ENCODE measurements around the gene TGM5. TPM values are rescaled to one million over a fixed set of nuclear protein-coding genes. Genes with fewer than 3 reads are reported as not detected.
A peak's percentile ranks its signal among the peaks of the same experiment; 100 is the strongest.

TGM5 gene
- total RNA-seq (not detected), polyA plus RNA-seq (ENCODE audit: insufficient read depth, low read depth, low replicate concordance) (not detected)
- long read RNA-seq, donor 1: 0 reads
- long read RNA-seq, donor 2: 0 reads
- long read RNA-seq, donor 3: 0 reads
- long read RNA-seq, donor 4: 0 reads
- long read RNA-seq, donor 5: 0 reads
- long read RNA-seq, donor 6: 0 reads
- long read RNA-seq, donor 7: 0 reads
- long read RNA-seq, donor 8: 0 reads
- long read RNA-seq, donor 9: 0 reads
- long read RNA-seq, donor 10: 0 reads

GRCh38 chr15:43266834-43267233 lies at the start of gene TGM5:
TGM5 (minus strand) TSS chr15:43266928; CDS start chr15:43266849, 79 bp downstream.
- H3K27me3 ChIP-seq (ENCODE audit: control insufficient read depth, insufficient read depth, low read length): no peaks in the 10 kb centered on the region
- intact Hi-C loops (cut with DNase I): no loop called here
- no peak for TF ChIP-seq CTCF (IDR thresholded peaks at IDR 0.05; ENCODE audit: borderline replicate concordance, extremely low read depth, insufficient read depth)
- no peak within 1 kb of the TSS for H3K4me3 ChIP-seq (ENCODE audit: low read length in 3 of 3)
- H3K27ac ChIP-seq (ENCODE audit: low read depth in 2 of 2, low read length in 2 of 2): no peak within 1 kb of the TSS
- H3K9ac ChIP-seq (ENCODE audit: low read length in 3 of 3): no peak within 1 kb of the TSS
- DNase-seq (peak in 1 of 5 donors; percentile 85), FAIRE-seq (no peak)
- no peaks in the 10 kb centered on the region for H3K36me3 ChIP-seq (ENCODE audit: control insufficient read depth in 2 of 3, insufficient read depth in 3 of 3, low read length in 3 of 3)
- no peaks in the 10 kb centered on the region for H3K4me1 ChIP-seq (ENCODE audit: control insufficient read depth in 2 of 3, insufficient read depth in 2 of 3, low read depth in 1 of 3, low read length in 3 of 3)
- no peaks in the 10 kb centered on the region for H3K9me3 ChIP-seq (ENCODE audit: control insufficient read depth in 2 of 3, insufficient read depth in 1 of 3, low read length in 3 of 3)

- FAIRE-seq: no peak
Observed at GRCh38 chr15:43314171-43314570, 47.4 kb upstream of the TGM5 start.

GRCh38 chr15:43312378-43312777 lies 45.6 kb upstream of the TGM5 start:
- Histone ChIP-seq H3K9me3 (ENCODE audit: control insufficient read depth in 2 of 3, insufficient read depth in 1 of 3, low read length in 3 of 3) (no peaks in the 10 kb centered on the region), H3K4me3 (ENCODE audit: low read length in 3 of 3) (no peak overlapping the region), H3K9ac (ENCODE audit: low read length in 3 of 3) (no peak overlapping the region), H3K36me3 (ENCODE audit: control insufficient read depth in 2 of 3, insufficient read depth in 3 of 3, low read length in 3 of 3) (no peaks in the 10 kb centered on the region), H3K27ac (ENCODE audit: low read depth in 2 of 2, low read length in 2 of 2) (no peak overlapping the region), H3K27me3 (ENCODE audit: control insufficient read depth, insufficient read depth, low read length) (no peaks in the 10 kb centered on the region), H3K4me1 (ENCODE audit: control insufficient read depth in 2 of 3, insufficient read depth in 2 of 3, low read depth in 1 of 3, low read length in 3 of 3) (peaks cover 0 to 5% (median 0%) of the 10 kb centered on the region in 3 donors)
- DNase-seq: no peak
- TF ChIP-seq CTCF (IDR thresholded peaks at IDR 0.05; ENCODE audit: borderline replicate concordance, extremely low read depth, insufficient read depth): no peak
- FAIRE-seq: no peak
- intact Hi-C loops (cut with DNase I): no loop called here

More at GRCh38 chr15:43314171-43314570, 47.4 kb upstream of the TGM5 start:
- intact Hi-C loops (cut with DNase I): no loop called here
- no peaks in the 10 kb centered on the region for H3K9me3 ChIP-seq (ENCODE audit: control insufficient read depth in 2 of 3, insufficient read depth in 1 of 3, low read length in 3 of 3)
- no peaks in the 10 kb centered on the region for H3K36me3 ChIP-seq (ENCODE audit: control insufficient read depth in 2 of 3, insufficient read depth in 3 of 3, low read length in 3 of 3)
- no peak overlapping the region for H3K27ac ChIP-seq (ENCODE audit: low read depth in 2 of 2, low read length in 2 of 2)
- no peak overlapping the region for H3K9ac ChIP-seq (ENCODE audit: low read length in 3 of 3)
- TF ChIP-seq CTCF (IDR thresholded peaks at IDR 0.05; ENCODE audit: borderline replicate concordance, extremely low read depth, insufficient read depth): no peak
- H3K27me3 ChIP-seq (ENCODE audit: control insufficient read depth, insufficient read depth, low read length): no peaks in the 10 kb centered on the region
- DNase-seq: no peak
- peaks cover 0 to 5% (median 0%) of the 10 kb centered on the region in 3 donors for H3K4me1 ChIP-seq (ENCODE audit: control insufficient read depth in 2 of 3, insufficient read depth in 2 of 3, low read depth in 1 of 3, low read length in 3 of 3)
- H3K4me3 ChIP-seq (ENCODE audit: low read length in 3 of 3): no peak overlapping the region

Measured in kidney (tissue), 22 donors.